Karpas-422 (cell line): ENCODE measurements around the gene WDR53. TPM values are rescaled to one million over a fixed set of nuclear protein-coding genes. Genes with fewer than 3 reads are reported as not detected.
A peak's percentile ranks its signal among the peaks of the same experiment; 100 is the strongest.
"Not testable (repeated sequence)": the region's sequence is repeated elsewhere in the genome, so short reads cannot be mapped to it uniquely, and the experiment has no call there.

Source experiments
- DNase-seq: peaks from one replicate; pipeline ENCODE4 v3.0.0-alpha.2; 2015
- H2AFZ ChIP-seq: fragments of 200-600 bp; sonication (generic); 2 replicates; pipeline ENCODE4 v1.6.1; 2014; ENCODE audit warnings: antibody characterized with exemption, low read length, mixed read lengths
- H3K27ac ChIP-seq: fragments of 200-600 bp; sonication (generic); 2 replicates; pipeline ENCODE4 v1.5.1; 2014; ENCODE audit warnings: mild to moderate bottlenecking, low read length, moderate library complexity
- H3K27me3 ChIP-seq: fragments of 200-600 bp; sonication (generic); 2 replicates; pipeline ENCODE4 v1.6.1; 2014; ENCODE audit warnings: low read length, mixed read lengths
- H3K36me3 ChIP-seq: fragments of 200-600 bp; sonication (generic); 2 replicates; pipeline ENCODE4 v1.6.1; 2014; ENCODE audit warnings: low read length, mixed read lengths; ENCODE audit not compliant: insufficient read depth
- H3K4me1 ChIP-seq: fragments of 200-600 bp; sonication (generic); 2 replicates; pipeline ENCODE4 v1.6.1; 2014; ENCODE audit warnings: mild to moderate bottlenecking, low read length, mixed read lengths
- H3K4me2 ChIP-seq: fragments of 200-600 bp; sonication (generic); 2 replicates; pipeline ENCODE4 v1.6.1; 2014; ENCODE audit warnings: low read length, low read depth, mild to moderate bottlenecking; ENCODE audit not compliant: poor library complexity, severe bottlenecking
- H3K4me3 ChIP-seq: fragments of 200-600 bp; sonication (generic); 2 replicates; pipeline ENCODE4 v1.5.1; 2014; ENCODE audit warnings: mild to moderate bottlenecking, antibody characterized with exemption, low read length, mixed read lengths
- H3K79me2 ChIP-seq: fragments of 200-600 bp; sonication (generic); 2 replicates; pipeline ENCODE4 v1.6.1; 2014; ENCODE audit warnings: mild to moderate bottlenecking, low read length, mixed read lengths
- H3K9ac ChIP-seq: fragments of 200-600 bp; sonication (generic); 2 replicates; pipeline ENCODE4 v1.6.0; 2014; ENCODE audit warnings: low read length
- H3K9me2 ChIP-seq: fragments of 200-600 bp; sonication (generic), shearing (Covaris generic); replicated peaks from 2 replicates; pipeline ENCODE4 v1.6.0; 2014; ENCODE audit warnings: mild to moderate bottlenecking, low read length, moderate library complexity; ENCODE audit not compliant: insufficient read depth
- H3K9me3 ChIP-seq: fragments of 300-700, 200-600 bp; sonication (generic); 2 replicates; pipeline ENCODE4 v1.6.1; 2014; ENCODE audit warnings: low read length, mixed read lengths
- H4K20me1 ChIP-seq: fragments of 200-600 bp; sonication (generic); 2 replicates; pipeline ENCODE4 v1.6.1; 2014; ENCODE audit warnings: mild to moderate bottlenecking, antibody characterized with exemption, low read length, low read depth; ENCODE audit not compliant: insufficient read depth
- total RNA-seq: library from RNA; depleted of rRNA; stranded (reverse); fragments of >200 nt; shearing (Covaris generic); gene quantifications from 2 replicates; pipeline ENCODE4 v1.2.3, GENCODE V29; 2014; ENCODE audit warnings: low replicate concordance

Gene WDR53
- total RNA-seq, 1 experiment from 2014 or later, result 7.0 TPM

DNA sequence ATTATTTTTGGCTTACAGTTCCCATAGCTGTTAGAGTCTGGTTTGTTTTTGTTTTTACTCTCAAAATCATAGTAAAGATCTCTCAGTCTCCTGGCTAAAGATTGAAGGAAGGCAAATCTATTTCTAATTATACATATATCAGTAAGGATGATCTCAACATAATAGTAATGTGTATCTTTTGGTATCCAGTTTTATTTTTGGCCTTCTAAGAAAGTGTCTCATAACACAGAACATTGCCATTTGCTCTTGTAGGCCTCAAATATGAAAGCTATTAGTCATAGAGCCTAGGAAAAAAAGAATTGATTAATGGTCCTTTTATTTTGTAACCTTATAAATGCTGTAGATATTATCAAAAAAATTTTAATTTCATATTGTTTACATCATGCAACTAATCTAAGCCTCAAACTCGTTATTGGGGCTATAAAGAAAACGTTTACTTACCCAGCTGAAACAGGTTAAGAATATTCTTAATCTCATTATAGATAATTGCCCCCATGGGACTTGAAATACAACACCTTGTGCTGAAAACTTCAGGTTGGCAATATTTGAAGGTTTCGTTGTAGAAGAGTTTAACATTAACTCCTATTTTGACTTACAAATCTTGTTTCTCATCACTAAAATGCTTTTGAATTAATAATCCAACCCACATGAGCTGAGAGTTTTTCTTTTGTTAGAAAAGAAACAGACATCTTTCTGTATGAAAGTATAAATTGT is 16.8 kb upstream of the WDR53 start:
- H3K79me2 ChIP-seq, result peaks cover 17% of the 10 kb centered on the region
- H3K27me3 ChIP-seq, result no peaks in the 10 kb centered on the region

DNA sequence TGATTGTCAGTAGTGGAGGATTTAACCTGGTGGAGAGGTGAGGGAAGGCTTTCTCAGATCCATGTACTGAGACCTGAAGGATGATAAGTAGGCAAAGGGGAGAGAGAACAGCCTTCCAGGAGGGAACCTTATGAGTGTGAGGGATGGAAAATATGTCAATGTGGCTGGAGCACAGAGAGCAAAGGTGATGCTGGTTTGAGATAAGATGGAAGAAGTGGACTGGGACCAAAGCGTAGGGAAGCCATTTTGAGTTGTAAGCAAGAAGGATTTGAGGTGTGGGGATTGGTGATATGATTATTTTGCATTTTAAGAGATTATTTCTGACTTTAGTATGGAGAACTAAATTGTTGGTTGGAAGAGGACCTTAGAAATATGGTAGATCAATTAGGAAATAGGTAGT is 4.0 kb upstream of the WDR53 start:
- Histone ChIP-seq H3K4me2 (peak overlapping the region; percentile 44), H3K4me3 (peak overlapping the region; percentile 9; the same call in 1 of the 2 replicates), H2AFZ (no peak overlapping the region), H3K79me2 (peaks cover 92% of the 10 kb centered on the region), H3K27me3 (no peaks in the 10 kb centered on the region), H3K9ac (peak overlapping the region; percentile 6), H3K9me3 (no peaks in the 10 kb centered on the region), H3K9me2 (no peaks in the 10 kb centered on the region), H3K36me3 (peaks cover under 1% of the 10 kb centered on the region; the same call in 1 of the 2 replicates), H3K27ac (peak overlapping the region; percentile 51; the same call in 1 of the 2 replicates), H3K4me1 (peaks cover 36% of the 10 kb centered on the region), H4K20me1 (no peaks in the 10 kb centered on the region)
- no peak for DNase-seq

More for the DNA sequence above, 16.8 kb upstream of the WDR53 start:
- peak; percentile 78 for DNase-seq
- Histone ChIP-seq H3K4me3 (no peak overlapping the region), H3K36me3 (peaks cover 43% of the 10 kb centered on the region), H3K9ac (no peak overlapping the region), H3K9me2 (no peaks in the 10 kb centered on the region), H3K9me3 (no peaks in the 10 kb centered on the region), H4K20me1 (peaks cover 30% of the 10 kb centered on the region; the same call in 1 of the 2 replicates), H3K27ac (0 out of 2 replicates have a peak overlapping the region, but pooled peaks have one; percentile 8), H3K4me1 (peaks cover 25% of the 10 kb centered on the region), H2AFZ (no peak overlapping the region), H3K4me2 (peak overlapping the region; percentile 52)

DNA sequence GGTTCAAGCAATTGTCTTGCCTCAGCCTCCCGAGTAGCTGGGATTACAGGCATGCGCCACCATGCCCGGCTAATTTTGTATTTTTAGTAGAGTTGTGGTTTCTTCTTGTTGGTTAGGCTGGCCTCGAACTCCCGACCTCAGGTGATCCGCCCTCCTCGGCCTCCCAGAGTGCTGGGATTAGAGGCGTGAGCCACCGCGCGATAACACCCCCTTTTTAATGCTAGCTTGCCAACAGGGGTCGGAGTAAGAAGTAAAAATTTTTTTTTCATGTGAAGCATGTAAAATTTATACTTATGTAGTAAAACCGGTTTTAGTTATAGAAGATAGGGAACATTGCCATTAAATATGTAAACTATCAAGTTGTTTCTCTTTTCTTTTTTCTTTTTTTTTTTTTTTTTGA is 2.0 kb upstream of the WDR53 start:
- DNase-seq, H3K36me3 ChIP-seq, H3K9me2 ChIP-seq, H4K20me1 ChIP-seq, H3K27me3 ChIP-seq, H2AFZ ChIP-seq, H3K9me3 ChIP-seq, H3K27ac ChIP-seq: not testable (repeated sequence)
- peaks cover 42% of the 10 kb centered on the region for H3K4me1 ChIP-seq
- peak overlapping the region; percentile 88 for H3K9ac ChIP-seq
- H3K4me3 ChIP-seq, result peak overlapping the region; percentile 87; the same call in 1 of the 2 replicates
- H3K79me2 ChIP-seq, result peaks cover 86% of the 10 kb centered on the region
- peak overlapping the region; percentile 94 for H3K4me2 ChIP-seq

DNA sequence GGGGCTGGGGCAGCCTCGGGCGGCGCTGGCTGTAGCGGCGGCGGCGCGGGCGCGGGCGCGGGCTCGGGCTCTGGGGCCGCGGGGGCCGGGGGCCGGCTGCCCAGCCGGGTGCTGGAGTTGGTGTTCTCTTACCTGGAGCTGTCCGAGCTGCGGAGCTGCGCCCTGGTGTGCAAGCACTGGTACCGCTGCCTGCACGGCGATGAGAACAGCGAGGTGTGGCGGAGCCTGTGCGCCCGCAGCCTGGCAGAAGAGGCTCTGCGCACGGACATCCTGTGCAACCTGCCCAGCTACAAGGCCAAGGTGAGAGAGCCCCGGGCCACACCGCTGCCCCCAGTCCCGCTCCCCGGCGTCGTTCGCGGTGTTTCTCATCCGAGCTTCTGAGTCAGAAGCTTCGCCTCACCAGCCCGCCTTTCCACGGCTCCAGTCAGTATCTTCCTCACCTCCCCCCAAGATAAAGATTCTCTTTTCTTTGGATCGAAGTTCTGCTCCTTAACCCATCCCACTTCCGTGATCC is 706 bp upstream of the WDR53 start:
- H3K4me1 ChIP-seq, result peaks cover 42% of the 10 kb centered on the region
- peak; percentile 85 for DNase-seq

DNA sequence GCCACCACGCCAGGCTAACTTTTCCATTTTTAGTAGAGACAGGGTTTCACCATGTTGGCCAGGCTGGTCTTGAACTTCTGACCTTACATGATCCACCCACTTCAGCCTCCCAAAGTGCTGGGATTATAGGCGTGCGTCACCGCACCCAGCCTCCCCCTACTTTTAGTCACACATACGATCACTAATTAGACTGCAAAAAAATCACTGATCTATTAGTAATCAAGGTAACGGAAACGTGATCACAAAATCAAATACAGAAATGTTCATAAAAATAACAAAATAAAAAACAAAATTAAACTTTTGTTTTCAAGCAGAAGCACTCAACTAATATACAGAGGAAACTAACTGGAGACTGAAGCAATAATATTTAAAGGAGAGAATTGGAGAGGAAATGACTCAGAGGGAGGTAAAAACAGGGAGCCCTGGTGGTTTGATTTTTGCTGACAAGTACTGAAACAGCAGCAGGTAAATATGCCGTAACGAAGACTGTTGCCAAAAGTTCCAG is 4.6 kb downstream of the WDR53 start:
- DNase-seq, result no peak
- H3K9me2 ChIP-seq, result no peaks in the 10 kb centered on the region
- H3K27ac ChIP-seq, result no peak overlapping the region
- no peak overlapping the region for H3K9ac ChIP-seq
- peaks cover 8% of the 10 kb centered on the region for H3K4me1 ChIP-seq
- H2AFZ ChIP-seq, result no peak overlapping the region
- no peaks in the 10 kb centered on the region for H4K20me1 ChIP-seq
- no peak overlapping the region for H3K4me2 ChIP-seq
- H3K27me3 ChIP-seq, result no peaks in the 10 kb centered on the region
- no peak overlapping the region for H3K4me3 ChIP-seq
- H3K79me2 ChIP-seq, result peaks cover 37% of the 10 kb centered on the region
- H3K36me3 ChIP-seq, result peaks cover 11% of the 10 kb centered on the region
- no peaks in the 10 kb centered on the region for H3K9me3 ChIP-seq

More for the DNA sequence above, 706 bp upstream of the WDR53 start:
- no peaks in the 10 kb centered on the region for H4K20me1 ChIP-seq
- peak overlapping the region; percentile 87 for H3K4me3 ChIP-seq
- H3K4me2 ChIP-seq, result peak overlapping the region; percentile 94
- no peaks in the 10 kb centered on the region for H3K27me3 ChIP-seq
- peak overlapping the region; percentile 20; the same call in 1 of the 2 replicates for H3K27ac ChIP-seq
- H3K36me3 ChIP-seq, result no peaks in the 10 kb centered on the region
- peak overlapping the region; percentile 88 for H3K9ac ChIP-seq
- no peak overlapping the region for H2AFZ ChIP-seq
- H3K79me2 ChIP-seq, result peaks cover 78% of the 10 kb centered on the region
- no peaks in the 10 kb centered on the region for H3K9me2 ChIP-seq
- no peaks in the 10 kb centered on the region for H3K9me3 ChIP-seq

DNA sequence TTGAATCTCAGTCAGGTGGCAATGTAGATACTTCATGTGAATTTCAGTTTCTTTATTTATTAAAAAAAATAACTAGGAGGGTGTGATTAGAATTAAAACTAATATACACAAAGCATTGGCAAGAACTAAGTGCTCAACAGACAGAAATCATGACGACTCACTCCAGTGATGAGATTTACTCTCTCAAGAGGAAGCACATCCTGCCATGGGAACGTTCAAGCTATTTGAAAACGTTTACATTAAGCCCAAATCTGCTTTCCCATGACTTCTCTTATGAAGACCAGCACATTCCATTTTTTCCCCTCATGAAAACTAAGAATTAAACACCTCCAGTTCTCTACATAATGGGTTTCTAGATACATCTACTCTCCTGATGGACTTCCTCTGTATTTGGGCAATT is 8.5 kb downstream of the WDR53 start:
- Histone ChIP-seq H3K4me2 (no peak overlapping the region), H3K4me1 (peaks cover 6% of the 10 kb centered on the region; the same call in 1 of the 2 replicates), H3K79me2 (peaks cover 15% of the 10 kb centered on the region; the same call in 1 of the 2 replicates), H3K36me3 (peaks cover 11% of the 10 kb centered on the region), H4K20me1 (no peaks in the 10 kb centered on the region), H3K9me2 (no peaks in the 10 kb centered on the region), H2AFZ (no peak overlapping the region), H3K4me3 (no peak overlapping the region), H3K27ac (no peak overlapping the region), H3K9me3 (no peaks in the 10 kb centered on the region), H3K9ac (no peak overlapping the region), H3K27me3 (no peaks in the 10 kb centered on the region)
- no peak for DNase-seq

DNA sequence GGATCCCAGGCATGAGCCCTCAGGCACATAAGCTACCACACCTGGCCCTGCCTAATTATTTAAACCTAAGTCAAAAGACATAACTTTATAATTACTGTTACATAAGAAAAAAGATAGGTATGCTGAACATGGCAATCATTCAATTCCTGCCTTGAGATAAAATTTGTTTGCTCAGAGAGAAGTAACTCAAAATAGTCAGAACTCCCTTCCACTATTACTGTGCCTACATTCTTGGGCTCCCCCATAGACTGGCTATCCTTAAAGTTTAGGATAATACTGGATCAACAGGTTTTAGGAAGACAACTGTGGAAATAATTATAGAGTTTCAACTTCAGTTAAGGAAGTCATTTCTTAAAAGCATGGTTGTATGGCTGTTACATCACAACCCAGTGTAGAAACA is 9.9 kb downstream of the WDR53 start:
- Histone ChIP-seq H3K36me3 (peaks cover 11% of the 10 kb centered on the region), H3K4me1 (peaks cover 15% of the 10 kb centered on the region), H3K9ac (no peak overlapping the region), H4K20me1 (no peaks in the 10 kb centered on the region), H2AFZ (no peak overlapping the region), H3K9me3 (no peaks in the 10 kb centered on the region), H3K9me2 (no peaks in the 10 kb centered on the region), H3K27ac (no peak overlapping the region), H3K27me3 (no peaks in the 10 kb centered on the region), H3K4me2 (no peak overlapping the region), H3K79me2 (peaks cover 5% of the 10 kb centered on the region; the same call in 1 of the 2 replicates), H3K4me3 (no peak overlapping the region)
- DNase-seq, result no peak

DNA sequence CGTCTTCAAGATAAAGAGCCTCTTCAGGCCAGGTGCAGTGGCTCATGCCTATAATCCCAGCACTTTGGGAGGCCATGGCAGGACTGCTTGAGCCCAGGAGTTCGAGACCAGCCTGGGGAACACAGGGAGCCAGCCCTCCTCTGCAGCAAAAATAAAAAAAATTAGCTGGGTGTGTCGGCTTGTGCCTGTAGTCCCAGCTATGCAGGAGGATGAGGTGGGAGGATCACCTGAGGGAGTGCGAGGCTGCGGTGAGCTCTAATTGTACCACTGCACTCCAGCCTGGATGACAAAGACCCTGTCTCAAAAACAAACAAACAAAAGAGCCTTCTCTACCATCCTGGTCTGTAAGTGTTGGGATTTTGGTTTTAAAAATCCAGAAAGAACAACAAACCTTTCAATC is 11.1 kb downstream of the WDR53 start:
- no peak for DNase-seq
- no peak overlapping the region for H3K4me2 ChIP-seq
- no peaks in the 10 kb centered on the region for H4K20me1 ChIP-seq
- H3K4me1 ChIP-seq, result peaks cover 15% of the 10 kb centered on the region
- H3K9ac ChIP-seq, result no peak overlapping the region
- no peak overlapping the region for H3K27ac ChIP-seq
- H3K9me3 ChIP-seq, result no peaks in the 10 kb centered on the region
- no peak overlapping the region for H2AFZ ChIP-seq
- peaks cover 11% of the 10 kb centered on the region for H3K36me3 ChIP-seq
- H3K27me3 ChIP-seq, result no peaks in the 10 kb centered on the region
- no peak overlapping the region for H3K4me3 ChIP-seq
- no peaks in the 10 kb centered on the region for H3K79me2 ChIP-seq
- H3K9me2 ChIP-seq, result no peaks in the 10 kb centered on the region
